ENCODE results near the gene ATP2A2. TPM values are rescaled to one million over a fixed set of nuclear protein-coding genes. Genes with fewer than 3 reads are reported as not detected.

Gene ATP2A2
- 63.5 and 74.6 TPM in 2 replicates for total RNA-seq

DNA sequence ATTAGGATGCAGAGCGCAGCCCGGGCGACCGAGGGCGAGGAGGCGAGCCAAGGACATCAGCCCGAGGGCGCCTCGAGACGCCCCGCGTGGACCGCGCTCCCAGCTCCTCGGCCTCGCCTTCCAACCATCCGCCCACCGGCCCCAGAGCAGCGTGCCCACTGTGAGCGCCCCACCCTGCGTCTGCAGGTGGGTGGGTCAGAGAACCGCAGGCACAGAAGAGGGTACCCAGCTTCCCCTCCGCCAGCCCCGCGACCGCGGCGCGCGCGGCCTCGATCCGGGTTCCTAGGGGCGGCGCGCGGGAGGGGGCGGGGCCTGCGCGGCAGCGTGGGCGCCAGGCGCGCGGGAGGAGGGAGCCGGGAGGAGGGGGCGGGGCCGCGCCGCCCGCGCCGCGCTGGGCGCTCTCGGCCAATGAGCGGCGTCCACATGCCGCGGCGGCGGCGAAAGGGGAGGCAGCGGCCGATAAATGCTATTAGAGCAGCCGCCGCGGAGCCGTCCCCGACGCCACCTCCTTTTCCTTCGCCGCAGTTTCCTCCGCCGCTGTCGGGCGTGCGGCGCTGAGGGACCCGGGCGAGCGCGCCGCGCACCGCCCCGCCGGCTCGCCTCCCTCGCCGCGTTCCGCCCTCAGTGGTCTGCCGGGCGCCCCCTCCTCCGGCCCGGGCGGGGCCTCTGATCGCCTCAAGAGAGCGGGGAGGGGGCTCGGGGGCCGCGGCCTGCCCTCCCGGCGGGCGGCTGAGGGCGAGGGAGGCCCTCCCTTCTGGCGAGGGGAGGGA, at the start of gene ATP2A2:
Gene ATP2A2 (plus strand): TSS at position 469 of the 770 bp plus-strand sequence. CDS start 543 bp downstream, outside the sequence.

Other genes starting within 250 kb of the ATP2A2 start
- gene C12orf76, start 232.7 kb upstream of the ATP2A2 start, total RNA-seq, result 14.5 and 18.4 TPM in 2 replicates
- 18.7 and 24.4 TPM in 2 replicates for gene IFT81, start 156.9 kb upstream of the ATP2A2 start, total RNA-seq
- gene ANAPC7, start 122.5 kb downstream of the ATP2A2 start, total RNA-seq, result 34.5 and 52.0 TPM in 2 replicates
- 88.1 and 183 TPM in 2 replicates for gene ARPC3, start 169.1 kb downstream of the ATP2A2 start, total RNA-seq
- gene GPN3, start 187.0 kb downstream of the ATP2A2 start, total RNA-seq, result 10.6 and 12.0 TPM in 2 replicates
- gene FAM216A, start 187.6 kb downstream of the ATP2A2 start, total RNA-seq, result 12.1 and 13.1 TPM in 2 replicates
- gene VPS29, start 220.9 kb downstream of the ATP2A2 start, total RNA-seq, result 34.4 and 45.1 TPM in 2 replicates
- 0.47 and 0.69 TPM in 2 replicates for gene RAD9B, start 221.1 kb downstream of the ATP2A2 start, total RNA-seq